ENCODE data around the gene CALCR. TPM values are rescaled to one million over a fixed set of nuclear protein-coding genes. Genes with fewer than 3 reads are reported as not detected.

CALCR gene
- total and polyA plus RNA-seq, 5 donors = 0.02 to 0.28 (median 0.22) TPM

GRCh38 chr7:93435791-93436190, 138.7 kb downstream of the CALCR start:
- Histone ChIP-seq H3K27ac (ENCODE audit: low read length) (no peak overlapping the region), H3K4me1 (ENCODE audit: control insufficient read depth, insufficient read depth, low read length) (no peaks in the 10 kb centered on the region), H3K9me3 (ENCODE audit: control insufficient read depth, low read length) (no peaks in the 10 kb centered on the region), H3K27me3 (ENCODE audit: control insufficient read depth, insufficient read depth) (no peaks in the 10 kb centered on the region), H3K4me3 (ENCODE audit: low read length) (no peak overlapping the region)
- ATAC-seq (no peak), DNase-seq (no peak)
- WGBS = 91% methylated on average over 6 of the region's 6 CpGs
- intact Hi-C loops (cut with DNase I) = no loop called here

DNA sequence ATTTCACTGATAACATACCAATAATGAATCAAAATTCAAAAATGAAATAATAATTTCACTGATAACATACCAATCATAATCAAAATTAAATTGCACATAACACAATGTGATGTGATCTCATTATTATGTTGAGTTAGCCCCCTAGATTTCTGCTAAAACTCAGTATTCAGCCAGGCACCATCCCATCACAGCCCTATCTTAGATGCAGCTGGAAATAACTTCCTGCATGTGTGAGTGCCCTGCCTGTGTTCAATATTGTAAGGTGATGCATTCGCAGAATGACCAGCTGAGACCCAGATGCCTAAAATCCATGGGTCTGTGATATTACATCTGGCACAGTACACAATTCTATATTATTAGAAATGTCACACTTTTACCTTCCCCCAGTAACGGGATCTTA, 142.4 kb downstream of the CALCR start:
- Histone ChIP-seq H3K9me3 (ENCODE audit: control insufficient read depth, low read length) (no peaks in the 10 kb centered on the region), H3K4me1 (ENCODE audit: control insufficient read depth, insufficient read depth, low read length) (no peaks in the 10 kb centered on the region), H3K4me3 (ENCODE audit: low read length) (no peak overlapping the region), H3K27me3 (ENCODE audit: control insufficient read depth, insufficient read depth) (no peaks in the 10 kb centered on the region), H3K27ac (ENCODE audit: low read length) (no peak overlapping the region)
- intact Hi-C loops (cut with DNase I) = no loop called here
- 90% methylated on average over 2 of the region's 2 CpGs for WGBS
- no peak for DNase-seq
- no peak for ATAC-seq

GRCh38 chr7:93430917-93431588, 143.5 kb downstream of the CALCR start:
- no peak for DNase-seq
- intact Hi-C loops (cut with DNase I) = no loop called here
- H3K4me1 ChIP-seq (ENCODE audit: control insufficient read depth, insufficient read depth, low read length) = no peaks in the 10 kb centered on the region
- no peaks in the 10 kb centered on the region for H3K9me3 ChIP-seq (ENCODE audit: control insufficient read depth, low read length)
- no peak for ATAC-seq
- no peak overlapping the region for H3K27ac ChIP-seq (ENCODE audit: low read length)
- 78% methylated on average over 8 of the region's 8 CpGs for WGBS
- H3K27me3 ChIP-seq (ENCODE audit: control insufficient read depth, insufficient read depth) = no peaks in the 10 kb centered on the region
- no peak overlapping the region for H3K4me3 ChIP-seq (ENCODE audit: low read length)

GRCh38 chr7:93429563-93429962, 145.0 kb downstream of the CALCR start:
- no peak for DNase-seq
- 87% methylated on average over 3 of the region's 3 CpGs for WGBS
- intact Hi-C loops (cut with DNase I) = no loop called here
- Histone ChIP-seq H3K27me3 (ENCODE audit: control insufficient read depth, insufficient read depth) (no peaks in the 10 kb centered on the region), H3K4me1 (ENCODE audit: control insufficient read depth, insufficient read depth, low read length) (no peaks in the 10 kb centered on the region), H3K4me3 (ENCODE audit: low read length) (no peak overlapping the region), H3K9me3 (ENCODE audit: control insufficient read depth, low read length) (no peaks in the 10 kb centered on the region), H3K27ac (ENCODE audit: low read length) (no peak overlapping the region)
- no peak for ATAC-seq

DNA sequence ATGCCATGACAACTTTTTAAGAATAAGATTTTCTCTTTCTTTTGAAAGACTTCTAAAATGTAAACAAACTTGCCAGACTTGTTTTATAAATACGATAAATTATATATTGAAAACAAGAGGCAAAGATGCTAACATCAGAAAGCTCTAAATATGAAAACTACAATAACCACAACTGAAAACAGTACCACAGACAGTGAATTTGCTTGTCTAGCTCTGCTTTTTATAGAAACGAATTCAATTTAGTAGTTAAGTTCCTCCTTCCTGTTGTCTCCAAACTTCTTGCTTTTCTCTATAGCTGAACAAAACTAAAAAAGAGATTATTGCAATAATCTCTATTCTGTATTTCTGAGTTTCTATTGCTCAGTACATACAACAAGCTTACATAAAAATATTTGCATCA, 147.4 kb downstream of the CALCR start:
- H3K4me1 ChIP-seq (ENCODE audit: control insufficient read depth, insufficient read depth, low read length) = no peaks in the 10 kb centered on the region
- WGBS = 67% methylated on average over 2 of the region's 2 CpGs
- H3K27me3 ChIP-seq (ENCODE audit: control insufficient read depth, insufficient read depth) = no peaks in the 10 kb centered on the region
- intact Hi-C loops (cut with DNase I) = no loop called here
- H3K9me3 ChIP-seq (ENCODE audit: control insufficient read depth, low read length) = no peaks in the 10 kb centered on the region
- H3K27ac ChIP-seq (ENCODE audit: low read length) = no peak overlapping the region
- no peak for DNase-seq
- H3K4me3 ChIP-seq (ENCODE audit: low read length) = no peak overlapping the region
- no peak for ATAC-seq

GRCh38 chr7:93426155-93426696, 148.3 kb downstream of the CALCR start:
- Histone ChIP-seq H3K4me3 (ENCODE audit: low read length) (no peak overlapping the region), H3K4me1 (ENCODE audit: control insufficient read depth, insufficient read depth, low read length) (no peaks in the 10 kb centered on the region), H3K27ac (ENCODE audit: low read length) (no peak overlapping the region), H3K27me3 (ENCODE audit: control insufficient read depth, insufficient read depth) (no peaks in the 10 kb centered on the region), H3K9me3 (ENCODE audit: control insufficient read depth, low read length) (no peaks in the 10 kb centered on the region)
- 88% methylated on average over 15 of the region's 15 CpGs for WGBS
- ATAC-seq (no peak), DNase-seq (peak in 1 of 3 donors; percentile 24)
- intact Hi-C loops (cut with DNase I) = no loop called here

DNA sequence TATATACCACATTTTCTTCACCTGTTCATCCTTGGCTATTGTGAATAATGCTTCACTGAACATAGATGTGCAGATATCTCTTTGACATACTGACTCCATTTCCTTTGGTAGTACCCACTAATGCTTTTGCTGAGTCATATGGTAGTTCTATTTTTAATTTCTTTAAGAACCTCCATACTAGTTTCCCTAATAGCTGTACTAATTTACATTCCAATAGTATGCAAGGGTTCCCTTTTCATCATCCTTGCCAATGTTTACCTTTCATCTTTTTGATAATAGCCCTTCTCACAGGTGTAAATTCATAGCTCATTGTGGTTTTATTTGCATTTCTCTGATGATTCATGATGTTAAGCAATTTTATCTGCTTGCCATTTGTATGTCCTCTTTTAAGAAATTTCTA, 159.9 kb downstream of the CALCR start:
- intact Hi-C loops (cut with DNase I) = no loop called here
- H3K4me1 ChIP-seq (ENCODE audit: control insufficient read depth, insufficient read depth, low read length) = no peaks in the 10 kb centered on the region
- no peak for ATAC-seq

GRCh38 chr7:93409324-93409723, 165.2 kb downstream of the CALCR start:
- Histone ChIP-seq H3K27ac (ENCODE audit: low read length) (no peak overlapping the region), H3K9me3 (ENCODE audit: control insufficient read depth, low read length) (peaks cover 2% of the 10 kb centered on the region), H3K4me3 (ENCODE audit: low read length) (no peak overlapping the region), H3K27me3 (ENCODE audit: control insufficient read depth, insufficient read depth) (no peaks in the 10 kb centered on the region), H3K4me1 (ENCODE audit: control insufficient read depth, insufficient read depth, low read length) (no peaks in the 10 kb centered on the region)
- 53% methylated on average over 3 of the region's 3 CpGs for WGBS
- DNase-seq (no peak), ATAC-seq (no peak)
- intact Hi-C loops (cut with DNase I) = no loop called here

More for the DNA sequence above, 159.9 kb downstream of the CALCR start:
- DNase-seq = no peak
- Histone ChIP-seq H3K27ac (ENCODE audit: low read length) (no peak overlapping the region), H3K4me3 (ENCODE audit: low read length) (no peak overlapping the region), H3K9me3 (ENCODE audit: control insufficient read depth, low read length) (no peaks in the 10 kb centered on the region), H3K27me3 (ENCODE audit: control insufficient read depth, insufficient read depth) (no peaks in the 10 kb centered on the region)

- H3K27me3 ChIP-seq (ENCODE audit: control insufficient read depth, insufficient read depth) = no peaks in the 10 kb centered on the region
- peaks cover 2% of the 10 kb centered on the region for H3K9me3 ChIP-seq (ENCODE audit: control insufficient read depth, low read length)
- 81% methylated on average over 5 of the region's 5 CpGs for WGBS
- intact Hi-C loops (cut with DNase I) = no loop called here
- DNase-seq (no peak), ATAC-seq (no peak)
- H3K27ac ChIP-seq (ENCODE audit: low read length) = no peak overlapping the region
- no peaks in the 10 kb centered on the region for H3K4me1 ChIP-seq (ENCODE audit: control insufficient read depth, insufficient read depth, low read length)
- no peak overlapping the region for H3K4me3 ChIP-seq (ENCODE audit: low read length)
Observed at GRCh38 chr7:93407239-93407638, 167.3 kb downstream of the CALCR start.

DNA sequence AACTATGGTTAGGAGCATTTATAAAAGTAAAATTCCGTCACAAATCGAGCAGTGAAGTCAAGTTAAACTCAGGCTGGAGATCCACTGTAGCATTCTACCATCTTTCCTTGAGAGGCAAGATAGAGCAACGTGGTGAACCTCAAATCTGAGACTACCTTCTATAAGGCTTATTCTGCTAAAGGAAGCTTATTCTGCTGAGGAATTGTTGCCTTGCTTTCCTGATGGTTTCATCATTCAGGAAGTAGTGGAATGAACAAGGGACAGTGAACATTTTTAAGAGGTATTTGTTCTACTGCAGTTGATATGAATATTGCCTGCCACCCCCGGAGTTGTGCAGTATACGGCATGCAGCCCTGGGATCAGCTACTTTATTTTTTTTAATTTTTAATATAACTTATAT, 171.6 kb downstream of the CALCR start:
- WGBS = 85% methylated on average over 5 of the region's 5 CpGs
- no peaks in the 10 kb centered on the region for H3K27me3 ChIP-seq (ENCODE audit: control insufficient read depth, insufficient read depth)
- peaks cover 2% of the 10 kb centered on the region for H3K9me3 ChIP-seq (ENCODE audit: control insufficient read depth, low read length)
- no peak for ATAC-seq
- no peaks in the 10 kb centered on the region for H3K4me1 ChIP-seq (ENCODE audit: control insufficient read depth, insufficient read depth, low read length)
- H3K27ac ChIP-seq (ENCODE audit: low read length) = no peak overlapping the region
- no peak overlapping the region for H3K4me3 ChIP-seq (ENCODE audit: low read length)
- no peak for DNase-seq
- intact Hi-C loops (cut with DNase I) = no loop called here

- intact Hi-C loops (cut with DNase I) = no loop called here
- no peak overlapping the region for H3K27ac ChIP-seq (ENCODE audit: low read length)
- no peaks in the 10 kb centered on the region for H3K27me3 ChIP-seq (ENCODE audit: control insufficient read depth, insufficient read depth)
- WGBS = 77% methylated on average over 3 of the region's 3 CpGs
- H3K4me1 ChIP-seq (ENCODE audit: control insufficient read depth, insufficient read depth, low read length) = no peaks in the 10 kb centered on the region
- no peaks in the 10 kb centered on the region for H3K9me3 ChIP-seq (ENCODE audit: control insufficient read depth, low read length)
- H3K4me3 ChIP-seq (ENCODE audit: low read length) = no peak overlapping the region
- DNase-seq (no peak), ATAC-seq (no peak)
Observed at GRCh38 chr7:93399642-93400041, 174.9 kb downstream of the CALCR start.

DNA sequence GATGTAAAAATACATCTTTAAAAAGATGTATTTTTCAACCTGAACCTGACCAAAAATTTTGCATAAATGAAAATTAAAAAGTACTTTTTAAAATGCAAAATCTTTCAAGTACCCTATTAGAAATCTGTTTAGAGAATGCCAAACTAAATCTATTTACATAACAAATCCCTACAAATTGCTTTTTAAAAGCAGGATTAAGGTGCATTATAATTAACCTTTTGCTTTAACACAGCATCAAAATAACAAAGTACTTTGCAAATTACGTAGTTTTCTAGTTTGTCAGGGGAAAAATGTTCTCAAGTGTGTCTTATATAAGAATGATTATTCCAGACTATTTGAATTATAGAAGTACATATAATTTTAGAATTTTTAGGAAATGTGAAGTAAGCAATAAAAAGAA, 181.5 kb downstream of the CALCR start:
- 74% methylated on average over 1 of the region's 1 CpG for WGBS
- H3K27me3 ChIP-seq (ENCODE audit: control insufficient read depth, insufficient read depth) = no peaks in the 10 kb centered on the region
- no peaks in the 10 kb centered on the region for H3K4me1 ChIP-seq (ENCODE audit: control insufficient read depth, insufficient read depth, low read length)
- no peaks in the 10 kb centered on the region for H3K9me3 ChIP-seq (ENCODE audit: control insufficient read depth, low read length)
- ATAC-seq (no peak), DNase-seq (no peak)
- intact Hi-C loops (cut with DNase I) = no loop called here
- no peak overlapping the region for H3K4me3 ChIP-seq (ENCODE audit: low read length)
- H3K27ac ChIP-seq (ENCODE audit: low read length) = no peak overlapping the region
